Suprapubic skin (tissue), 3 donors: Measurements from ENCODE around the gene GNAQ.

Experiments
- EP300 ChIP-seq: sonication (generic); formaldehyde crosslinking; IDR thresholded peaks from one replicate; pipeline ENCODE4 v1.6.1; 2017; ENCODE audit warnings: antibody characterized with exemption
- POLR2A ChIP-seq, 2 donors: fragments of 450-650 bp; IDR thresholded peaks; one replicate each; pipeline ENCODE4 v1.6.1; 2017; ENCODE audit warnings: antibody characterized with exemption in 2 of 2, mild to moderate bottlenecking in 2 of 2, moderate library complexity in 2 of 2
- TF ChIP-seq, protein P1 (sequence below), 2 donors: fragments of 200-600 bp in 1 of 2; fragments of 450-650 bp in 1 of 2; sonication (generic) in 1 of 2; IDR thresholded peaks; one replicate each; pipeline ENCODE4 v1.5.1; 2016 to 2019; ENCODE audit warnings: antibody characterized with exemption in 2 of 2, mild to moderate bottlenecking in 1 of 2, moderate library complexity in 1 of 2

DNA sequence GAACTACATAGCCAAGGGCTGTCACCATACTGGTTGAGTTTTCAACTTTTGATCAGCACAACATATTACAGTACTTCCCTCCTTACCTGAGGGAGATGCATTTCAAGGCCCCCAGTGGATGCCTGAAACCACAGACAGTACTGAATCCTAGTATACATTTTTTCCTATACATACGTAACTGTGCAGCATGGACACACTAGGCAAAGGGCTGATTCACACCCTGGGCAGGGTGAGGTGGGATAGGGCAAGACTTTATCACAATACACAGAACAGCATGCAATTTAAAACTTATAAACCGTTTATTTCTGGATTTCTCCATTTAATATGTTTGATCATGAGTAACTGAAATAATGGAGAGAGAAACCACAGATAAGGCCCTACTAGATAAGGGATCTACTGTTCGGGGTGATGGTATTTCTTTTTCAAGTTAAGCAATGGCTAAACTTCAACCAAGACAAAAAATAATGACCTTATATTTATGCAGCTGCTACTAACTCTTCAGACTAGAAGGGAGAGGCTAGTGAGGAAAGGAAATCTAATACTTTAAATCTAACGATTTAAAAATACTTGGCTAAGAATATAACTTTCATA is 196.6 kb downstream of the GNAQ start:
- TF ChIP-seq, protein P1, sequence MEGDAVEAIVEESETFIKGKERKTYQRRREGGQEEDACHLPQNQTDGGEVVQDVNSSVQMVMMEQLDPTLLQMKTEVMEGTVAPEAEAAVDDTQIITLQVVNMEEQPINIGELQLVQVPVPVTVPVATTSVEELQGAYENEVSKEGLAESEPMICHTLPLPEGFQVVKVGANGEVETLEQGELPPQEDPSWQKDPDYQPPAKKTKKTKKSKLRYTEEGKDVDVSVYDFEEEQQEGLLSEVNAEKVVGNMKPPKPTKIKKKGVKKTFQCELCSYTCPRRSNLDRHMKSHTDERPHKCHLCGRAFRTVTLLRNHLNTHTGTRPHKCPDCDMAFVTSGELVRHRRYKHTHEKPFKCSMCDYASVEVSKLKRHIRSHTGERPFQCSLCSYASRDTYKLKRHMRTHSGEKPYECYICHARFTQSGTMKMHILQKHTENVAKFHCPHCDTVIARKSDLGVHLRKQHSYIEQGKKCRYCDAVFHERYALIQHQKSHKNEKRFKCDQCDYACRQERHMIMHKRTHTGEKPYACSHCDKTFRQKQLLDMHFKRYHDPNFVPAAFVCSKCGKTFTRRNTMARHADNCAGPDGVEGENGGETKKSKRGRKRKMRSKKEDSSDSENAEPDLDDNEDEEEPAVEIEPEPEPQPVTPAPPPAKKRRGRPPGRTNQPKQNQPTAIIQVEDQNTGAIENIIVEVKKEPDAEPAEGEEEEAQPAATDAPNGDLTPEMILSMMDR (IDR thresholded peaks at IDR 0.05): no peak
- TF ChIP-seq POLR2A (IDR thresholded peaks at IDR 0.05) (no peak), EP300 (no peak)
